GM23248 (cell line): ENCODE results near the gene TRAF3. TPM values are rescaled to one million over a fixed set of nuclear protein-coding genes. Genes with fewer than 3 reads are reported as not detected.

Experiments used
- DNase-seq: peaks from one replicate; pipeline ENCODE4 v3.0.0-alpha.2; 2015
- H2AFZ ChIP-seq: fragments of 200-600 bp; sonication (generic); 2 replicates; pipeline ENCODE4 v1.6.1; 2016; ENCODE audit warnings: antibody characterized with exemption
- H3F3A ChIP-seq: fragments of 200-600 bp; sonication (generic); 2 replicates; pipeline ENCODE4 v1.6.1; 2016; ENCODE audit warnings: mild to moderate bottlenecking, antibody characterized with exemption, mixed run types; ENCODE audit not compliant: insufficient read depth
- H3K27ac ChIP-seq: fragments of 200-600 bp; sonication (generic); 2 replicates; pipeline ENCODE4 v1.5.1; 2016; ENCODE audit warnings: mild to moderate bottlenecking
- H3K27me3 ChIP-seq: fragments of 200-600 bp; sonication (generic); replicated peaks from 2 replicates; pipeline ENCODE4 v1.6.1; 2016; ENCODE audit warnings: mild to moderate bottlenecking; ENCODE audit not compliant: insufficient read depth
- H3K36me3 ChIP-seq: fragments of 200-600 bp; sonication (generic); 2 replicates; pipeline ENCODE4 v1.6.1; 2016; ENCODE audit warnings: low read depth, mild to moderate bottlenecking
- H3K4me1 ChIP-seq: fragments of 200-600 bp; sonication (generic); 2 replicates; pipeline ENCODE4 v1.6.1; 2016; ENCODE audit warnings: mild to moderate bottlenecking; ENCODE audit not compliant: insufficient read depth
- H3K4me2 ChIP-seq: fragments of 200-600 bp; sonication (generic); one replicate; pipeline ENCODE4 v1.6.1; 2016; ENCODE audit warnings: mild to moderate bottlenecking; ENCODE audit not compliant: unreplicated experiment
- H3K4me3 ChIP-seq: fragments of 200-600 bp; sonication (generic); 2 replicates; pipeline ENCODE4 v1.5.1; 2016; ENCODE audit warnings: mild to moderate bottlenecking
- H3K79me2 ChIP-seq: fragments of 200-600 bp; sonication (generic); 2 replicates; pipeline ENCODE4 v1.6.1; 2016; ENCODE audit warnings: mild to moderate bottlenecking; ENCODE audit not compliant: insufficient read depth
- H3K9ac ChIP-seq: fragments of 200-600 bp; sonication (generic); 2 replicates; pipeline ENCODE4 v1.6.1; 2016; ENCODE audit warnings: mild to moderate bottlenecking
- H3K9me2 ChIP-seq: fragments of 200-600 bp; sonication (generic); 2 replicates; pipeline ENCODE4 v1.6.1; 2016; ENCODE audit warnings: mixed run types, mild to moderate bottlenecking, moderate library complexity; ENCODE audit not compliant: insufficient read depth
- H3K9me3 ChIP-seq: fragments of 200-600 bp; sonication (generic); one replicate; pipeline ENCODE4 v1.6.1; 2017; ENCODE audit warnings: low read depth
- H4K20me1 ChIP-seq: fragments of 200-600 bp; sonication (generic); 2 replicates; pipeline ENCODE4 v1.6.0; 2016; ENCODE audit not compliant: insufficient read depth
- EZH2 ChIP-seq: fragments of 200-600 bp; sonication (generic); IDR thresholded peaks from 2 replicates; pipeline ENCODE4 v1.6.1; 2018; ENCODE audit warnings: antibody characterized with exemption, mild to moderate bottlenecking; ENCODE audit not compliant: insufficient read depth, poor library complexity, severe bottlenecking
- EZH2phosphoT487 ChIP-seq: fragments of 200-600 bp; sonication (generic); IDR thresholded peaks from 2 replicates; pipeline ENCODE4 v1.6.1; 2018; ENCODE audit warnings: antibody characterized with exemption, moderate library complexity, mild to moderate bottlenecking, low read depth; ENCODE audit not compliant: insufficient read depth
- WGBS, 2 experiments: methylation state at CpG; one replicate each; pipeline ENCODE4 v1.1.6; 2015 to 2017; ENCODE audit warnings: low lambda C conversion rate in 2 of 2, low coverage in 1 of 2; ENCODE audit errors: missing lambda C conversion rate in 2 of 2; 5-methylcytosine and 5-hydroxymethylcytosine counted together
- in situ Hi-C: fragments of 300-500 bp; cut with MboI; formaldehyde crosslinking; loops from 2 replicates; pipeline ENCODE4 v1.15.0; 2020
- polyA plus RNA-seq: library from polyadenylated mRNA; unstranded; fragments of >200 nt; fragmentation: Nextera tagmentation; extraction: Ambion mirVana; gene quantifications from 2 replicates; pipeline ENCODE4 v1.2.1, GENCODE V29; 2016
- total RNA-seq: library from RNA; depleted of rRNA; stranded (reverse); fragments of >200 nt; shearing (Covaris generic); gene quantifications from 2 replicates; pipeline ENCODE4 v1.2.3, GENCODE V29; 2014

TRAF3 gene
- total and polyA plus RNA-seq, 2 experiments from 2014 or later = 7.9 to 17.9 TPM

DNA sequence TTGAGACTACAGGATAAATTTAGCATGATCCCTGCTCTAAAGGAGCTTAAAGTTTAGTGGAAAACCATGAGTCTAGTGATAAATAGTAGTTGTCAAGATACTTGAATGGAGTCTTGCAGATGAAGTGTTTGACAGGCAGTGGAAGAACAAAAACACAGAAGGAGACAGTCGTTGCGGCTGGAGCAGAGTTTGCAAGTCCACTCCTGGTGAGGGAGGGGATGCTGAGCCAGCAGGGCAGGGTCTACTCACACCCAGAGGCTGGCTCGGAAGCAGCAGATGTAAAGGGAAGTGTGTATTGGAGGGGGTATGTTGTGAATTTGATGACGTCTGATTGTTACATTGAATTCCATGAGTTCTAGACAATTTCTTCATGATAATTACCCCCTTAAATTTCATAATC is 61.3 kb downstream of the TRAF3 start:
- Histone ChIP-seq H3K36me3 (no peaks in the 10 kb centered on the region), H3K79me2 (peaks cover 11% of the 10 kb centered on the region; the same call in 1 of the 2 replicates), H4K20me1 (no peaks in the 10 kb centered on the region), H3K4me2 (no peak overlapping the region), H3K9ac (no peak overlapping the region), H3K27ac (no peak overlapping the region), H3K9me2 (no peaks in the 10 kb centered on the region), H3K27me3 (no peaks in the 10 kb centered on the region), H3F3A (no peaks in the 10 kb centered on the region), H3K4me1 (no peaks in the 10 kb centered on the region), H3K4me3 (no peak overlapping the region), H2AFZ (no peak overlapping the region), H3K9me3 (no peaks in the 10 kb centered on the region)
- WGBS, 2 experiments = 81 to 83% methylated on average over 4 of the region's 4 CpGs
- in situ Hi-C loops = no loop called here
- DNase-seq = no peak
- TF ChIP-seq EZH2phosphoT487 = no peak
- no peak for TF ChIP-seq EZH2

DNA sequence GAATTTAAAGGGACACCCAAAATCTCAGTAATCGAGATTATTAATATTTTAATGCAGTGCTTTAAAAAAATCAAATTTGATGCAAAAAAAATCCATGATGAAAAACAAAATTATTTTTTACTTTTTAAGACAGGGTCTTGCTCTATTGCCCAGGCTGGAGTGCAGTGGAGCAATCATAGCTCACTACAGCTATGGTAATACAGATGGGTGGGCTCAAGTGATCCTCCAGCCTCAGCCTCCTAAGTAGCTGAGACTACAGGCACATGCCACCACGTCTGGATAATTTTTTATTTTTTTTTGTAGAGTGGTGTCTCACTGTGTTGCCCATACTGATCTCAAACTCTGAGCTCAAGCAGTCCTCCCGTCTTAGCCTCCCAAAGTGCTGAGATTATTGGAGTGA is 62.9 kb downstream of the TRAF3 start:
- no peaks in the 10 kb centered on the region for H3K9me2 ChIP-seq
- 80 to 85% methylated on average over 3 of the region's 3 CpGs for WGBS, 2 experiments
- DNase-seq = no peak

DNA sequence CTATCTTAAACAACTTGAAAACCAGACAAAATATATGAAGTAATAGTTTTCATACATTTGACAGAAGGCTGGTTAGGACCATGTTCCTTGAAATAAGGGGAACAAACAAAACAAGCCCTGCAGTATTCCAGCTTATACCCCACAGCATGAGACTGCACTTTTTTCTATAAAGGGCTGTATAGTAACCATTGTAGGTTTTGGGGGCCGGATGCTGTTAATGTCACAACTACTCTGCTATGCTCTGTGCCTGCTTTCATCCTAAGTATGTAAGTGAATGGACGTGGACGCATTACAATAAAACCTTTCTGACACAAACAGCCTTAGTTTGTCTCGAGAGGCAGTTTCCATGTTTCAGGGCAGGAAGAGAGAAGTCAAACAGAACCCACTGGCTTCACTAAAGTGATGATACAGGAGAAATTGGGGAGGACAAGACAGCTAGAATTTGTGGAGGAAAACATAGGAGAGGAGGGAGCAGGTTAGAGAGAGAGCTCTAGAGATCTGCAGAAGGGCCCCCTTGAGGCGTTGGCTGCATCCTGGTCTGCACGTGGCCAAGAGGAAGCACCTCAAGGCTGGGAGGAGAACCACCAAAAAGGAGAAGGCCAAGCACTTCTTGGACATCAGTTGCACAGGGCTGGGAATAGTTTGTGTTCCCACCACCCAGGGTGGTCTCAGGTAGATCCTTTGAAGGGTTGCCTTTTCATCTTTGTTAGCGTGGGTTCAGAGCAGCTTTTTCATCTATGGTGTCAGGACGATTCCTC is 63.7 kb downstream of the TRAF3 start:
- no peaks in the 10 kb centered on the region for H3K27me3 ChIP-seq
- H4K20me1 ChIP-seq = no peaks in the 10 kb centered on the region
- in situ Hi-C loops = no loop called here

More for the DNA sequence above, 62.9 kb downstream of the TRAF3 start:
- no peak overlapping the region for H2AFZ ChIP-seq
- peaks cover 11% of the 10 kb centered on the region; the same call in 1 of the 2 replicates for H3K79me2 ChIP-seq
- H3K9me3 ChIP-seq = no peaks in the 10 kb centered on the region
- H4K20me1 ChIP-seq = no peaks in the 10 kb centered on the region
- H3F3A ChIP-seq = no peaks in the 10 kb centered on the region
- no peaks in the 10 kb centered on the region for H3K36me3 ChIP-seq
- TF ChIP-seq EZH2phosphoT487 (no peak), EZH2 (no peak)
- in situ Hi-C loops = no loop called here
- H3K9ac ChIP-seq = no peak overlapping the region
- no peak overlapping the region for H3K27ac ChIP-seq
- no peak overlapping the region for H3K4me3 ChIP-seq
- no peaks in the 10 kb centered on the region for H3K27me3 ChIP-seq
- H3K4me2 ChIP-seq = no peak overlapping the region
- no peaks in the 10 kb centered on the region for H3K4me1 ChIP-seq

DNA sequence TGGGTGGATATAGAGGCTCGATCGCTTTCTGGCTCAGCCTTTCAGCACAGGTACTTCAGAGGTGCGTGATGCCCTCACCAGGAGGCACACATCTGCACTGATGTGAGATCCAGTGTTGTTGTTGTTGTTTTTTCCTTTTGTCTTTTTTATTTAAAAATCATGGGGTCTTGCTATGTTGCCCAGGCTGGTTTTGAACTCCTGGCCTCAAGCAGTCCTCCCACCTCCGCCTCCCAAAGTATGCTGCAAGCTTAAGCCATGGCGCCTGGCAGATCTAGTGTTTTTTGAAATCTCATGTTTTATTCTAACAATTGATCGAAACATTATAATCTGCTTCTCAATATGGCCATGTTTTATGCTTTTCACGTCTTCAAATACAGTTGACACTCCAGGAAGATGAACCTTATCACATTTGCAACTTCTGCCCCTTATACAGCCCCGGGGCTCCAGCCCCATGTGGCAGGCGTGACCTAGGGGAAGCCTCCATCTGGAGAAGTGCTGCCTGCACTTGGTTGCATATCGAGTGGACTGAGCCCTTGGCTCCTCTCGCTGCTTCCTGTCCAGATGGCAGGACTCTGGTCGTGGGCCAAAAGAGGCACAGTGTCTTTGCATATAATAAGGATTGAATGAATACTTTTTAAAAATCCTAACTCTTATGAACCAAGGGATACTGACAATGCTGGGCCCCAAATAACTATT is 71.7 kb downstream of the TRAF3 start:
- no peak for DNase-seq
- 69 to 70% methylated on average over 12 of the region's 12 CpGs for WGBS, 2 experiments
- H3K27ac ChIP-seq = no peak overlapping the region
- no peaks in the 10 kb centered on the region for H3K27me3 ChIP-seq
- H3K9me2 ChIP-seq = no peaks in the 10 kb centered on the region
- no peaks in the 10 kb centered on the region for H3K36me3 ChIP-seq
- H3K4me3 ChIP-seq = no peak overlapping the region
- in situ Hi-C loops = no loop called here
- peaks cover 16% of the 10 kb centered on the region; the same call in 1 of the 2 replicates for H3F3A ChIP-seq
- no peaks in the 10 kb centered on the region for H4K20me1 ChIP-seq
- 0 out of 2 replicates have a peak, but pooled peaks cover 11% of the 10 kb centered on the region for H3K4me1 ChIP-seq
- H2AFZ ChIP-seq = peak overlapping the region; percentile 50; the same call in 1 of the 2 replicates
- H3K9ac ChIP-seq = no peak overlapping the region
- peak overlapping the region; percentile 59 for H3K4me2 ChIP-seq
- no peaks in the 10 kb centered on the region for H3K9me3 ChIP-seq
- H3K79me2 ChIP-seq = peaks cover 7% of the 10 kb centered on the region; the same call in 1 of the 2 replicates
- TF ChIP-seq EZH2phosphoT487 (no peak), EZH2 (no peak)

More for the DNA sequence above, 63.7 kb downstream of the TRAF3 start:
- Histone ChIP-seq H3K4me1 (no peaks in the 10 kb centered on the region), H3K9me3 (no peaks in the 10 kb centered on the region), H3F3A (no peaks in the 10 kb centered on the region), H2AFZ (no peak overlapping the region), H3K4me3 (no peak overlapping the region), H3K27ac (no peak overlapping the region), H3K36me3 (no peaks in the 10 kb centered on the region), H3K79me2 (peaks cover 11% of the 10 kb centered on the region; the same call in 1 of the 2 replicates), H3K4me2 (no peak overlapping the region), H3K9me2 (no peaks in the 10 kb centered on the region), H3K9ac (no peak overlapping the region)
- WGBS, 2 experiments = 94 to 96% methylated on average over 8 of the region's 8 CpGs
- DNase-seq = no peak
- no peak for TF ChIP-seq EZH2
- TF ChIP-seq EZH2phosphoT487 = no peak
